H1 (cell line): ENCODE results near the gene CCNT1. TPM values are rescaled to one million over a fixed set of nuclear protein-coding genes. Genes with fewer than 3 reads are reported as not detected.
A peak's percentile ranks its signal among the peaks of the same experiment; 100 is the strongest.

Experiments
- CTCF ChIA-PET: fragments of 300-600 bp; sonication (Branson Sonifier 250); formaldehyde crosslinking; loops from one replicate; lab custom pipeline; 2021; ENCODE audit not compliant: partially characterized antibody; lab: Charles Lee
- POLR2A ChIA-PET: fragments of 300-600 bp; sonication (Branson Sonifier 250); formaldehyde crosslinking; loops from one replicate; lab custom pipeline; 2021; ENCODE audit warnings: inconsistent platforms; ENCODE audit not compliant: partially characterized antibody; lab: Charles Lee
- DNase-seq, 2 experiments: peaks; one replicate each; pipeline versions ENCODE4 v3.0.0 to v3.0.0-alpha.2; 2010 to 2022; ENCODE audit warnings: low spot score in 2 of 2, low read depth in 1 of 2, mixed read lengths in 1 of 2
- FAIRE-seq: peaks from 2 replicates; lab custom pipeline; 2011; peaks lifted over from hg19 to GRCh38; lab: Jason Lieb, UNC
- H2AFZ ChIP-seq: 2 replicates; pipeline ENCODE4 v1.8.1; 2012; ENCODE audit warnings: low read length, inconsistent platforms
- H2AK5ac ChIP-seq: 2 replicates; pipeline ENCODE4 v1.6.1; 2013; ENCODE audit warnings: low read depth, low read length
- H2BK120ac ChIP-seq: replicated peaks from 2 replicates; pipeline ENCODE3; 2013; ENCODE audit warnings: low read depth, low read length, inconsistent platforms
- H2BK12ac ChIP-seq: 2 replicates; pipeline ENCODE4 v1.6.1; 2013; ENCODE audit warnings: low read depth, low read length
- H2BK15ac ChIP-seq: 2 replicates; pipeline ENCODE4 v1.6.1; 2013; ENCODE audit warnings: low read length
- H2BK20ac ChIP-seq: 2 replicates; pipeline ENCODE4 v1.6.1; 2013; ENCODE audit warnings: low read length
- H2BK5ac ChIP-seq: 2 replicates; pipeline ENCODE4 v1.6.1; 2013; ENCODE audit warnings: low read depth, low read length
- H3K14ac ChIP-seq: 2 replicates; pipeline ENCODE4 v1.6.1; 2013; ENCODE audit warnings: inconsistent platforms; ENCODE audit not compliant: insufficient read length
- H3K18ac ChIP-seq: 2 replicates; pipeline ENCODE4 v1.6.1; 2013; ENCODE audit warnings: low read length; ENCODE audit errors: extremely low read depth
- H3K23ac ChIP-seq: 2 replicates; pipeline ENCODE4 v1.6.1; 2013; ENCODE audit warnings: inconsistent platforms; ENCODE audit not compliant: insufficient read length
- H3K23me2 ChIP-seq: 2 replicates; pipeline ENCODE4 v1.6.1; 2013; ENCODE audit warnings: low read depth, low read length
- H3K27ac ChIP-seq: 2 replicates; pipeline ENCODE4 v1.6.1; 2011; ENCODE audit warnings: low read depth, low read length, inconsistent platforms
- H3K27me3 ChIP-seq, 4 experiments: replicated peaks in 1 of 4; 1 replicate in 1 of 4; 2 replicates in 3 of 4; pipeline versions ENCODE4 v1.6.1 to v1.8.1; 2011 to 2013; ENCODE audit warnings: low read length in 3 of 4, mild to moderate bottlenecking in 3 of 4, inconsistent platforms in 2 of 4, mixed read lengths in 2 of 4, moderate library complexity in 1 of 4; ENCODE audit not compliant: control insufficient read depth in 3 of 4, insufficient read depth in 3 of 4; ENCODE audit errors: extremely low read depth in 1 of 4
- H3K36me3 ChIP-seq, 4 experiments: 2 replicates each; pipeline versions ENCODE4 v1.6.1 to v1.8.1; 2011 to 2013; ENCODE audit warnings: mild to moderate bottlenecking in 4 of 4, low read length in 3 of 4, moderate library complexity in 2 of 4, control low read depth in 1 of 4, inconsistent platforms in 1 of 4; ENCODE audit not compliant: insufficient read depth in 4 of 4, control insufficient read depth in 2 of 4
- H3K4ac ChIP-seq: replicated peaks from 2 replicates; pipeline ENCODE3; 2013; ENCODE audit warnings: low read length, low read depth, mixed read lengths, inconsistent platforms; ENCODE audit not compliant: insufficient read length
- H3K4me1 ChIP-seq, 4 experiments: replicated peaks in 1 of 4; 1 replicate in 1 of 4; 2 replicates in 3 of 4; pipeline versions ENCODE4 v1.6.1 to v1.8.1; 2011 to 2013; ENCODE audit warnings: low read length in 3 of 4, inconsistent platforms in 2 of 4, mixed read lengths in 1 of 4; ENCODE audit not compliant: insufficient read depth in 4 of 4, control insufficient read depth in 3 of 4
- H3K4me2 ChIP-seq, 2 experiments: 2 replicates each; pipeline versions ENCODE4 v1.6.1 to v1.8.1; 2011 to 2013; ENCODE audit warnings: low read depth in 2 of 2, low read length in 2 of 2, control low read depth in 1 of 2, inconsistent platforms in 1 of 2, mild to moderate bottlenecking in 1 of 2; ENCODE audit not compliant: insufficient read depth in 1 of 2
- H3K4me3 ChIP-seq, 4 experiments: fragments of 200-600, 300-600 bp in 1 of 4; sonication (generic), shearing (Covaris generic), sonication (Bioruptor Twin) in 1 of 4; 2 replicates each; pipeline versions ENCODE4 v1.5.1 to v1.8.1; 2011 to 2016; ENCODE audit warnings: low read length in 4 of 4, low read depth in 3 of 4, control low read depth in 2 of 4, inconsistent platforms in 2 of 4, mild to moderate bottlenecking in 2 of 4, mixed read lengths in 1 of 4, moderate library complexity in 1 of 4; ENCODE audit not compliant: insufficient read depth in 2 of 4; ENCODE audit errors: extremely low read depth in 1 of 4
- H3K56ac ChIP-seq: replicated peaks from 2 replicates; pipeline ENCODE3; 2013; ENCODE audit warnings: low read depth, mild to moderate bottlenecking, mixed read lengths, low read length, inconsistent platforms; ENCODE audit not compliant: insufficient read length
- H3K79me1 ChIP-seq: 2 replicates; pipeline ENCODE4 v1.6.1; 2013; ENCODE audit warnings: low read depth, low read length, control low read depth
- H3K79me2 ChIP-seq, 2 experiments: 2 replicates each; pipeline versions ENCODE4 v1.6.1 to v1.8.1; 2012 to 2013; ENCODE audit warnings: low read length in 2 of 2, mild to moderate bottlenecking in 2 of 2, inconsistent platforms in 1 of 2; ENCODE audit not compliant: insufficient read depth in 2 of 2, control insufficient read depth in 1 of 2
- H3K9ac ChIP-seq, 4 experiments: replicated peaks in 1 of 4; 1 replicate in 1 of 4; 2 replicates in 3 of 4; pipeline versions ENCODE4 v1.6.1 to v1.8.1; 2011 to 2013; ENCODE audit warnings: low read depth in 3 of 4, low read length in 3 of 4, control low read depth in 2 of 4, mild to moderate bottlenecking in 2 of 4, moderate library complexity in 2 of 4, inconsistent platforms in 1 of 4; ENCODE audit errors: extremely low read depth in 1 of 4
- H3K9me3 ChIP-seq, 2 experiments: 2 replicates each; pipeline versions ENCODE4 v1.6.1 to v1.8.1; 2012 to 2013; ENCODE audit warnings: mild to moderate bottlenecking in 2 of 2, moderate library complexity in 2 of 2, control low read depth in 1 of 2, inconsistent platforms in 1 of 2, low read depth in 1 of 2, low read length in 1 of 2, mixed read lengths in 1 of 2; ENCODE audit not compliant: insufficient read depth in 2 of 2
- H4K20me1 ChIP-seq, 2 experiments: replicated peaks in 1 of 2; 2 replicates each; pipeline versions ENCODE3 to v1.8.1; 2011 to 2013; ENCODE audit warnings: inconsistent platforms in 2 of 2, low read length in 2 of 2, mild to moderate bottlenecking in 1 of 2; ENCODE audit not compliant: insufficient read depth in 2 of 2, control insufficient read depth in 1 of 2
- H4K5ac ChIP-seq: 2 replicates; pipeline ENCODE4 v1.6.1; 2013; ENCODE audit warnings: low read length, low read depth, mixed read lengths, inconsistent platforms; ENCODE audit not compliant: insufficient read length
- H4K8ac ChIP-seq: 2 replicates; pipeline ENCODE4 v1.8.0; 2013; ENCODE audit warnings: mild to moderate bottlenecking, moderate library complexity, low read length, inconsistent platforms; ENCODE audit not compliant: insufficient read depth; ENCODE audit errors: extremely low read depth
- H4K91ac ChIP-seq: replicated peaks from 2 replicates; pipeline ENCODE3; 2013; ENCODE audit warnings: low read length, mixed read lengths, inconsistent platforms; ENCODE audit not compliant: insufficient read length
- CHD1 ChIP-seq: IDR thresholded peaks from 2 replicates; pipeline ENCODE4 v1.6.1; 2012; ENCODE audit warnings: low read depth, low read length, improper control_type of control experiment
- CREB1 ChIP-seq: IDR thresholded peaks from 2 replicates; pipeline ENCODE4 v1.6.1; 2012; ENCODE audit warnings: inconsistent platforms
- EP300 ChIP-seq, 2 experiments: IDR thresholded peaks; 1 replicate in 1 of 2; 2 replicates in 1 of 2; pipeline ENCODE4 v1.6.1; 2011 to 2012; ENCODE audit warnings: low read depth in 2 of 2, low read length in 2 of 2, mild to moderate bottlenecking in 2 of 2, borderline replicate concordance in 1 of 2, inconsistent platforms in 1 of 2, moderate library complexity in 1 of 2
- EZH2 ChIP-seq: fragments of 200-600 bp; sonication (generic); IDR thresholded peaks from 2 replicates; pipeline ENCODE4 v1.7.1; 2012; ENCODE audit warnings: low read depth, mild to moderate bottlenecking, moderate library complexity, low read length, inconsistent platforms; ENCODE audit not compliant: severe bottlenecking
- FOSL1 ChIP-seq: IDR thresholded peaks from 2 replicates; pipeline ENCODE4 v1.6.1; 2011; ENCODE audit warnings: mild to moderate bottlenecking, low read depth, low read length, moderate library complexity; ENCODE audit not compliant: insufficient read depth
- HDAC6 ChIP-seq: IDR thresholded peaks from one replicate; pipeline ENCODE4 v1.7.1; 2012; ENCODE audit warnings: low read depth, mild to moderate bottlenecking, inconsistent platforms, low read length, moderate library complexity
- POLR2A ChIP-seq, 2 experiments: IDR thresholded peaks; 1 replicate in 1 of 2; 2 replicates in 1 of 2; pipeline ENCODE4 v1.6.1; 2011; ENCODE audit warnings: low read depth in 2 of 2, low read length in 2 of 2, mild to moderate bottlenecking in 2 of 2; ENCODE audit errors: control extremely low read depth in 1 of 2
- RNF2 ChIP-seq: fragments of 200-900, 300-1000 bp; sonication (generic); IDR thresholded peaks from 2 replicates; pipeline ENCODE4 v1.7.1; 2016; ENCODE audit warnings: borderline replicate concordance, low read depth, mild to moderate bottlenecking, antibody characterized with exemption, low read length; ENCODE audit not compliant: poor library complexity, severe bottlenecking; ENCODE audit errors: missing control alignments
- SP1 ChIP-seq: IDR thresholded peaks from 2 replicates; pipeline ENCODE4 v1.6.1; 2011; ENCODE audit warnings: low read depth, low read length
- SP2 ChIP-seq: IDR thresholded peaks from 2 replicates; pipeline ENCODE4 v1.6.1; 2012; ENCODE audit warnings: mild to moderate bottlenecking, low read length, inconsistent platforms
- SP4 ChIP-seq: IDR thresholded peaks from 2 replicates; pipeline ENCODE4 v1.6.1; 2012; ENCODE audit warnings: low read length, inconsistent platforms
- TAF7 ChIP-seq: optimal IDR thresholded peaks from 2 replicates; pipeline ENCODE3; 2011; ENCODE audit warnings: low read depth, mild to moderate bottlenecking, inconsistent platforms, low read length, moderate library complexity, borderline replicate concordance
- WGBS, 2 experiments: shearing (Covaris generic) in 1 of 2; methylation state at CpG; one replicate each; pipeline versions ENCODE4 v1.1.6 to v1.1.7; 2013 to 2015; ENCODE audit warnings: low lambda C conversion rate in 2 of 2, mixed read lengths in 2 of 2, inconsistent platforms in 1 of 2, low coverage in 1 of 2, missing lambda C conversion rate in 1 of 2; ENCODE audit not compliant: insufficient replicate concordance in 2 of 2, insufficient coverage in 1 of 2, insufficient read length in 1 of 2; ENCODE audit errors: extremely low coverage in 1 of 2, missing lambda C conversion rate in 1 of 2; 5-methylcytosine and 5-hydroxymethylcytosine counted together
- polyA plus RNA-seq, 7 experiments: library from polyadenylated mRNA; depleted of rRNA in 3 of 7; stranded (reverse) in 5 of 7; unstranded in 2 of 7; fragments of >200 nt in 5 of 7; fragments of 200-250 nt in 2 of 7; gene quantifications; 1 replicate in 5 of 7; 2 replicates in 1 of 7; 4 replicates in 1 of 7; pipeline versions ENCODE4 v1.2.1 to v1.2.3, GENCODE V29; 2011 to 2013; ENCODE audit warnings: missing spikeins in 2 of 7, mixed read lengths in 2 of 7
- total RNA-seq: library from RNA; stranded (reverse); fragmentation: NEBNext Ultra II Directional; extraction: Animal tissue kit (Norgen Biotek cat#: 25700); gene quantifications from 2 replicates; pipeline ENCODE4 v1.2.1, GENCODE V29; 2021
- TF ChIP-seq, protein P1 (sequence below): IDR thresholded peaks from 2 replicates; pipeline ENCODE4 v1.6.1; 2011; ENCODE audit warnings: low read depth, mild to moderate bottlenecking, low read length; ENCODE audit not compliant: insufficient read depth

CCNT1 gene
- total and polyA plus RNA-seq, 2 of the 8 experiments (the other 6 are each of a cell fraction or from before 2014, with no cell fraction given), result 13.2 to 45.9 TPM

DNA sequence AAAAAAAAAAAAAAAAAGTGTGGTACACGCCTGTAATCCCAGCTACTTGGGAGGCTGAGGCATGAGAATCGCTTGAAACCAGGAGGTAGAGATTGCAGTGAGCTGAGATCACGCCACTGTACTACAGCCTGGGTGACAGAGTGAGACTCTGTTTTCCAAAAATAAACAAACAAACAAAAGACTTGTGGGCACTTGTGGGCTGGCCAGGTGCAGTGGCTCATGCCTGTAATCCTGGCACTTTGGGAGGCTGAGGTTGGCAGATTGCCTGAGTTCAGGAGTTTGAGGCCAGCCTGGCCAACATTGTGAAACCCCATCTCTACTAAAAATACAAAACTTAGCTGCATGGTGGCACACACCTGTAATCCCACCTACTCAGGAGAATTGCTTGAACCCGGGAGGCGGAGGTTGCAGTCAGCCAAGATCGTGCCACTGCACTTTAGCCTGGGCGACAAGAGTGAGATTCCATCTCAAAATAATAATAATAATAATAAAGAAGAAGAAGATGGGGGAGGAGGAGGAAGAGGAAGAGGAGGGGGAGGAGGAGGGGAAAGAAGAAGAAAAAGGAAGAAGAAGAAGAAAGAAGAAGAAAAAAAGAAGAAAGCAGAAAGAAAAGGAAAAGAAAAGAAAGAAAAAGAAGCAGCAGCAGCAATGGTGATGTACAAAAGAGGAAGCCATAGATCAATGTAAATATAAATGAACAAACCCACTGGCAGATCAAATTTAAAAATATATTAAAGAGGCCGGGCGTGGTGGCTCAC lies 27.9 kb upstream of the CCNT1 start:
- H3K14ac ChIP-seq, result no peak overlapping the region
- CTCF ChIA-PET, result interaction anchor here (0.8 to 1.3 kb wide), 4 partner anchors 9 to 50 kb away, joined by 3 to 4 read pairs (median 4); no protein-coding TSS in a partner anchor
- TF ChIP-seq EP300 (IDR thresholded peaks at IDR 0.05; ENCODE audit: borderline replicate concordance in 1 of 2, low read depth in 2 of 2, low read length in 2 of 2), result no peak
- TF ChIP-seq EZH2, result no peak
- no peak for TF ChIP-seq FOSL1
- TF ChIP-seq POLR2A (IDR thresholded peaks at IDR 0.05; ENCODE audit: control extremely low read depth in 1 of 2, low read depth in 2 of 2, low read length in 2 of 2), result no peak
- TF ChIP-seq SP4, result no peak
- no peak for TF ChIP-seq SP2
- TF ChIP-seq CREB1, result no peak
- no peak for TF ChIP-seq CHD1
- TF ChIP-seq RNF2, result no peak
- TF ChIP-seq SP1, result no peak
- TF ChIP-seq TAF7, result no peak
- TF ChIP-seq, protein P1, sequence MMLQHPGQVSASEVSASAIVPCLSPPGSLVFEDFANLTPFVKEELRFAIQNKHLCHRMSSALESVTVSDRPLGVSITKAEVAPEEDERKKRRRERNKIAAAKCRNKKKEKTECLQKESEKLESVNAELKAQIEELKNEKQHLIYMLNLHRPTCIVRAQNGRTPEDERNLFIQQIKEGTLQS, result no peak
- TF ChIP-seq HDAC6, result no peak

More for the DNA sequence above, 27.9 kb upstream of the CCNT1 start:
- Histone ChIP-seq H4K5ac (no peak overlapping the region), H4K20me1 (no peaks in the 10 kb centered on the region), H2AK5ac (no peak overlapping the region), H3K4me2 (no peak overlapping the region), H3K9ac (no peak overlapping the region), H3K27me3 (no peaks in the 10 kb centered on the region), H2BK20ac (no peak overlapping the region), H2BK120ac (no peak overlapping the region), H2BK12ac (no peak overlapping the region), H4K8ac (peak overlapping the region; percentile 35; the same call in 1 of the 2 replicates), H3K36me3 (no peaks in the 10 kb centered on the region), H3K27ac (no peak overlapping the region), H3K4me3 (no peak overlapping the region), H3K23me2 (no peaks in the 10 kb centered on the region), H3K79me1 (no peaks in the 10 kb centered on the region), H3K23ac (no peak overlapping the region), H3K4ac (no peak overlapping the region), H2AFZ (no peak overlapping the region), H2BK5ac (no peak overlapping the region), H3K4me1 (no peaks in the 10 kb centered on the region), H4K91ac (no peak overlapping the region), H3K18ac (no peak overlapping the region), H3K9me3 (no peaks in the 10 kb centered on the region), H3K56ac (no peak overlapping the region), H3K79me2 (no peaks in the 10 kb centered on the region), H2BK15ac (no peak overlapping the region)
- DNase-seq (no peak), FAIRE-seq (no peak)
- POLR2A ChIA-PET, result no interaction called here
- WGBS, 2 experiments, result 76% methylated on average over 9 of the region's 9 CpGs; no CpG with 5 or more reads in 1 of the 2 experiments
